SK-N-MC (cell line): ENCODE results near the gene ARHGAP33.

Source experiments
- DNase-seq: peaks from one replicate; pipeline ENCODE4 v3.0.0-alpha.2; 2011; ENCODE audit warnings: low read depth, low spot score
- H3K27ac ChIP-seq: fragments of 200-600 bp; sonication (generic); 2 replicates; pipeline ENCODE4 v1.5.1; 2016; ENCODE audit warnings: mixed run types
- H3K36me3 ChIP-seq: fragments of 200-600 bp; sonication (generic); 2 replicates; pipeline ENCODE4 v1.6.1; 2017; ENCODE audit warnings: antibody characterized with exemption, low read length, mixed read lengths; ENCODE audit not compliant: insufficient read depth
- H3K4me3 ChIP-seq: fragments of 200-600 bp; sonication (generic); 2 replicates; pipeline ENCODE4 v1.5.1; 2016
- H3K9ac ChIP-seq: fragments of 200-600 bp; sonication (generic); 2 replicates; pipeline ENCODE4 v1.8.0; 2017; ENCODE audit warnings: mixed run types, mixed read lengths; ENCODE audit not compliant: insufficient read length
- H3K9me3 ChIP-seq: fragments of 200-600 bp; sonication (generic); 2 replicates; pipeline ENCODE4 v1.6.1; 2017; ENCODE audit warnings: low read depth, mild to moderate bottlenecking, antibody characterized with exemption, low read length, moderate library complexity, mixed read lengths
- EZH2 ChIP-seq: fragments of 200-600 bp; sonication (generic); IDR thresholded peaks from one replicate; pipeline ENCODE4 v1.6.1; 2017; ENCODE audit warnings: antibody characterized with exemption
- FOXP2 ChIP-seq: optimal IDR thresholded peaks from 2 replicates; pipeline ENCODE3; 2011; ENCODE audit warnings: mild to moderate bottlenecking, moderate library complexity; ENCODE audit not compliant: insufficient read depth; ENCODE audit errors: extremely low read length, control extremely low read depth
- POLR2AphosphoS5 ChIP-seq: IDR thresholded peaks from 2 replicates; pipeline ENCODE4 v1.6.1; 2012; ENCODE audit warnings: mild to moderate bottlenecking, low read depth, low read length, borderline replicate concordance

ARHGAP33 gene

GRCh38 chr19:35775298-35776101 is at the start of gene ARHGAP33:
ARHGAP33 (plus strand) TSS chr19:35775564; CDS start chr19:35775659, 95 bp downstream.
- Histone ChIP-seq H3K27ac (no peak within 1 kb of the TSS), H3K9me3 (no peaks in the 10 kb centered on the region), H3K9ac (peak within 1 kb of the TSS; percentile 45), H3K36me3 (no peaks in the 10 kb centered on the region), H3K4me3 (peak within 1 kb of the TSS; percentile 85)
- peak; percentile 77 for DNase-seq
- TF ChIP-seq FOXP2 (no peak), POLR2AphosphoS5 (no peak), EZH2 (no peak)

- no peak overlapping the region for H3K4me3 ChIP-seq
- H3K27ac ChIP-seq = no peak overlapping the region
- no peak overlapping the region for H3K9ac ChIP-seq
- DNase-seq = no peak
- peaks cover 84% of the 10 kb centered on the region; the same call in 1 of the 2 replicates for H3K36me3 ChIP-seq
- TF ChIP-seq POLR2AphosphoS5 = no peak
- no peak for TF ChIP-seq EZH2
- TF ChIP-seq FOXP2 = no peak
- H3K9me3 ChIP-seq = no peaks in the 10 kb centered on the region
Measured at GRCh38 chr19:35727053-35727955, 48.1 kb upstream of the ARHGAP33 start.

- H3K9me3 ChIP-seq = no peaks in the 10 kb centered on the region
- no peak overlapping the region for H3K27ac ChIP-seq
- peaks cover 80% of the 10 kb centered on the region; the same call in 1 of the 2 replicates for H3K36me3 ChIP-seq
- TF ChIP-seq FOXP2 = no peak
- TF ChIP-seq POLR2AphosphoS5 = no peak
- no peak overlapping the region for H3K9ac ChIP-seq
- DNase-seq = no peak
- H3K4me3 ChIP-seq = no peak overlapping the region
Measured at GRCh38 chr19:35727956-35728706, 47.2 kb upstream of the ARHGAP33 start.

- TF ChIP-seq FOXP2 (no peak), EZH2 (no peak), POLR2AphosphoS5 (no peak)
- peaks cover 71% of the 10 kb centered on the region; the same call in 1 of the 2 replicates for H3K36me3 ChIP-seq
Measured at GRCh38 chr19:35729021-35729420, 46.3 kb upstream of the ARHGAP33 start.

GRCh38 chr19:35729763-35730162 is 45.6 kb upstream of the ARHGAP33 start:
- Histone ChIP-seq H3K36me3 (peaks cover 69% of the 10 kb centered on the region; the same call in 1 of the 2 replicates), H3K9me3 (no peaks in the 10 kb centered on the region), H3K4me3 (no peak overlapping the region), H3K27ac (no peak overlapping the region), H3K9ac (no peak overlapping the region)
- TF ChIP-seq POLR2AphosphoS5 = no peak
- no peak for TF ChIP-seq EZH2
- no peak for TF ChIP-seq FOXP2
- no peak for DNase-seq

More at GRCh38 chr19:35729021-35729420, 46.3 kb upstream of the ARHGAP33 start:
- H3K9ac ChIP-seq = no peak overlapping the region
- DNase-seq = no peak
- no peak overlapping the region for H3K27ac ChIP-seq
- H3K4me3 ChIP-seq = no peak overlapping the region
- H3K9me3 ChIP-seq = no peaks in the 10 kb centered on the region

GRCh38 chr19:35730326-35730725 is 45.0 kb upstream of the ARHGAP33 start:
- DNase-seq = no peak
- Histone ChIP-seq H3K36me3 (peaks cover 65% of the 10 kb centered on the region; the same call in 1 of the 2 replicates), H3K9ac (no peak overlapping the region), H3K27ac (no peak overlapping the region), H3K4me3 (no peak overlapping the region), H3K9me3 (no peaks in the 10 kb centered on the region)
- no peak for TF ChIP-seq FOXP2
- no peak for TF ChIP-seq EZH2
- no peak for TF ChIP-seq POLR2AphosphoS5

GRCh38 chr19:35731353-35731752 is 44.0 kb upstream of the ARHGAP33 start:
- Histone ChIP-seq H3K9ac (no peak overlapping the region), H3K27ac (no peak overlapping the region), H3K4me3 (no peak overlapping the region), H3K9me3 (no peaks in the 10 kb centered on the region), H3K36me3 (peaks cover 55% of the 10 kb centered on the region; the same call in 1 of the 2 replicates)
- no peak for TF ChIP-seq POLR2AphosphoS5
- TF ChIP-seq FOXP2 = no peak
- no peak for TF ChIP-seq EZH2
- DNase-seq = no peak

GRCh38 chr19:35731779-35732405 is 43.5 kb upstream of the ARHGAP33 start:
- Histone ChIP-seq H3K36me3 (peaks cover 56% of the 10 kb centered on the region; the same call in 1 of the 2 replicates), H3K9me3 (no peaks in the 10 kb centered on the region), H3K4me3 (no peak overlapping the region), H3K9ac (no peak overlapping the region), H3K27ac (no peak overlapping the region)
- DNase-seq = no peak
- no peak for TF ChIP-seq EZH2
- TF ChIP-seq FOXP2 = no peak
- no peak for TF ChIP-seq POLR2AphosphoS5
